ENCODE results near the gene GBX1. TPM values are rescaled to one million over a fixed set of nuclear protein-coding genes. Genes with fewer than 3 reads are reported as not detected.

The GBX1 gene
- total RNA-seq, 1 donor from 2014 or later: not detected

GRCh38 chr7:151099486-151100211 lies 67.8 kb downstream of the GBX1 start:
- H3K4me1 ChIP-seq (ENCODE audit: control insufficient read depth in 3 of 3, insufficient read depth in 3 of 3, low read length in 3 of 3): peaks cover 0 to 13% (median 8%) of the 10 kb centered on the region in 3 donors
- H3K4me3 ChIP-seq (ENCODE audit: low read length in 3 of 3): no peak overlapping the region
- H3K9me3 ChIP-seq (ENCODE audit: control insufficient read depth in 3 of 3, low read length in 3 of 3): no peaks in the 10 kb centered on the region
- H3K27me3 ChIP-seq (ENCODE audit: control insufficient read depth in 3 of 3, insufficient read depth in 3 of 3, low read length in 3 of 3): no peaks in the 10 kb centered on the region
- H3K27ac ChIP-seq (ENCODE audit: low read depth, low read length): no peak overlapping the region
- no peak overlapping the region for H3K9ac ChIP-seq (ENCODE audit: low read depth in 1 of 3, low read length in 3 of 3)
- H3K36me3 ChIP-seq (ENCODE audit: control insufficient read depth in 3 of 3, insufficient read depth in 3 of 3, low read length in 3 of 3): peaks cover 0 to 2% (median 0%) of the 10 kb centered on the region in 3 donors

Other genes with a start within 250 kb of the GBX1 start
- gene KCNH2, start 189.4 kb downstream of the GBX1 start, total RNA-seq: 7.3 TPM
- gene NOS3, start 176.7 kb downstream of the GBX1 start, total RNA-seq: 4.7 TPM
- not detected for gene ATG9B, start 143.2 kb downstream of the GBX1 start, total RNA-seq
- gene ABCB8, start 139.2 kb downstream of the GBX1 start, total RNA-seq: 15.7 TPM
- not detected for gene ASIC3, start 119.2 kb downstream of the GBX1 start, total RNA-seq
- gene CDK5, start 109.8 kb downstream of the GBX1 start, total RNA-seq: 5.7 TPM
- 31.3 TPM for gene SLC4A2, start 108.1 kb downstream of the GBX1 start, total RNA-seq
- 55.3 TPM for gene FASTK, start 86.9 kb downstream of the GBX1 start, total RNA-seq
- gene TMUB1, start 84.2 kb downstream of the GBX1 start, total RNA-seq: 12.5 TPM
- gene AGAP3, start 81.2 kb downstream of the GBX1 start, total RNA-seq: 28.7 TPM
- 3.7 TPM for gene ASB10, start 19.6 kb upstream of the GBX1 start, total RNA-seq
- not detected for gene H2BK1, start 42.8 kb upstream of the GBX1 start, total RNA-seq
- 20.9 TPM for gene ABCF2, start 59.5 kb upstream of the GBX1 start, total RNA-seq
- 16.2 TPM for gene CHPF2, start 64.8 kb upstream of the GBX1 start, total RNA-seq
- gene SMARCD3, start 81.0 kb upstream of the GBX1 start, total RNA-seq: 101 TPM
- 20.9 TPM for gene NUB1, start 174.1 kb upstream of the GBX1 start, total RNA-seq
- 4.7 TPM for gene WDR86, start 242.3 kb upstream of the GBX1 start, total RNA-seq

Measured in skeletal muscle tissue (tissue), 4 donors.